GM18511 (cell line): ENCODE results near the gene TDRD7.
"Not testable (repeated sequence)": the region's sequence is repeated elsewhere in the genome, so short reads cannot be mapped to it uniquely, and the experiment has no call there.

Experiments used
- ATAC-seq: cut with Tn5 transposase; IDR thresholded peaks from one replicate; pipeline ENCODE4 v1.9.1; 2021; ENCODE audit warnings: mild to moderate bottlenecking, moderate library complexity; ENCODE audit not compliant: unreplicated experiment

TDRD7 gene

GRCh38 chr9:97473717-97474116 lies 61.8 kb downstream of the TDRD7 start:
- no peak for ATAC-seq

GRCh38 chr9:97474372-97474925 lies 62.6 kb downstream of the TDRD7 start:
- no peak for ATAC-seq

- ATAC-seq = no peak
These were observed 63.2 kb downstream of the TDRD7 start for GRCh38 chr9:97475059-97475458.

- ATAC-seq = no peak
These were observed 66.5 kb downstream of the TDRD7 start for GRCh38 chr9:97478301-97478981.

GRCh38 chr9:97479496-97480159 lies 67.7 kb downstream of the TDRD7 start:
- no peak for ATAC-seq

GRCh38 chr9:97480174-97480573 lies 68.3 kb downstream of the TDRD7 start:
- ATAC-seq = no peak

GRCh38 chr9:97480749-97481148 lies 68.9 kb downstream of the TDRD7 start:
- no peak for ATAC-seq

GRCh38 chr9:97484134-97484533 lies 72.2 kb downstream of the TDRD7 start:
- no peak for ATAC-seq

- no peak for ATAC-seq
These were observed 75.2 kb downstream of the TDRD7 start for GRCh38 chr9:97487107-97487506.

- no peak for ATAC-seq
These were observed 76.0 kb downstream of the TDRD7 start for GRCh38 chr9:97487861-97488260.

GRCh38 chr9:97491216-97491999 lies 79.5 kb downstream of the TDRD7 start:
- ATAC-seq = no peak

- ATAC-seq = not testable (repeated sequence)
These were observed 85.9 kb downstream of the TDRD7 start for GRCh38 chr9:97497558-97498375.

GRCh38 chr9:97498846-97499245 lies 87.0 kb downstream of the TDRD7 start:
- ATAC-seq = not testable (repeated sequence)

- ATAC-seq = no peak
These were observed 88.4 kb downstream of the TDRD7 start for GRCh38 chr9:97500263-97500662.

GRCh38 chr9:97500765-97501176 lies 88.9 kb downstream of the TDRD7 start:
- no peak for ATAC-seq

- peak; percentile 69 for ATAC-seq
These were observed 89.5 kb downstream of the TDRD7 start, which contains the start of gene TMOD1 for GRCh38 chr9:97501177-97501971. Gene TMOD1, plus strand, starts transcription at chr9:97501666. Its CDS starts 22,523 bp downstream, at chr9:97524189.

GRCh38 chr9:97501972-97502221 lies 90.0 kb downstream of the TDRD7 start:
- ATAC-seq = peak; percentile 43

GRCh38 chr9:97502222-97502983 lies 90.5 kb downstream of the TDRD7 start:
- ATAC-seq = peak; percentile 44
